Heart right ventricle (tissue), 16 donors: ENCODE data around the gene HYAL3. TPM values are rescaled to one million over a fixed set of nuclear protein-coding genes. Genes with fewer than 3 reads are reported as not detected.

Experiments
- ATAC-seq, 8 donors: fragments of 200-7000 bp; cut with Tn5 transposase; one replicate each; pipeline ENCODE4 v1.9.1; 2020; ENCODE audit warnings: mild to moderate bottlenecking in 8 of 8, moderate library complexity in 8 of 8, moderate number of reproducible peaks in 1 of 8
- DNase-seq, 2 donors: peaks; one replicate each; pipeline ENCODE4 v3.0.0-alpha.2; 2020
- H3K27ac ChIP-seq, 10 donors: fragments of 200-600 bp; sonication (generic) in 2 of 10; one replicate each; pipeline versions ENCODE4 v1.5.0 to v1.8.0; 2020 to 2022; ENCODE audit warnings: mild to moderate bottlenecking in 3 of 10
- H3K27me3 ChIP-seq, 7 donors: fragments of 200-600 bp; one replicate each; pipeline ENCODE4 v1.8.0; 2021 to 2022; ENCODE audit warnings: mild to moderate bottlenecking in 2 of 7
- H3K36me3 ChIP-seq, 9 donors: fragments of 200-600 bp; sonication (generic) in 1 of 9; one replicate each; pipeline versions ENCODE4 v1.5.0 to v1.8.0; 2020 to 2022; ENCODE audit warnings: mild to moderate bottlenecking in 2 of 9
- H3K4me1 ChIP-seq, 9 donors: fragments of 200-600 bp; sonication (generic) in 1 of 9; one replicate each; pipeline versions ENCODE4 v1.5.0 to v1.8.0; 2020 to 2022; ENCODE audit warnings: mild to moderate bottlenecking in 4 of 9
- H3K4me3 ChIP-seq, 10 donors: fragments of 200-600 bp; sonication (generic) in 2 of 10; one replicate each; pipeline versions ENCODE4 v1.5.0 to v1.8.0; 2020 to 2022; ENCODE audit warnings: mild to moderate bottlenecking in 7 of 10, moderate library complexity in 2 of 10
- H3K9me3 ChIP-seq, 11 donors: fragments of 200-600 bp in 10 of 11; sonication (generic) in 2 of 11; one replicate each; pipeline versions ENCODE4 v1.5.0 to v1.8.0; 2013 to 2022; ENCODE audit warnings: mild to moderate bottlenecking in 2 of 11, control low read depth in 1 of 11, moderate library complexity in 1 of 11
- CTCF ChIP-seq, 9 donors: fragments of 200-600 bp; sonication (generic) in 2 of 9; IDR thresholded peaks; one replicate each; pipeline versions ENCODE4 v1.5.0 to v1.8.0; 2021 to 2022; ENCODE audit warnings: antibody characterized with exemption in 9 of 9, mild to moderate bottlenecking in 5 of 9, moderate library complexity in 1 of 9
- WGBS, 2 donors: extraction: QIAGEN DNeasy Blood & Tissue Kit; methylation state at CpG; one replicate each; pipeline ENCODE4 v1.1.7; 2013; ENCODE audit warnings: inconsistent platforms in 1 of 2; 5-methylcytosine and 5-hydroxymethylcytosine counted together
- intact Hi-C, 10 donors: fragments of 100-400 bp; cut with DNase I; formaldehyde crosslinking; loops; one replicate each; pipeline versions ENCODE4 v1.11.1 to v1.14.2; 2022
- polyA plus RNA-seq, 2 donors: library from polyadenylated mRNA; stranded (reverse); fragments of 200-250 nt; gene quantifications; one replicate each; pipeline ENCODE4 v1.2.3, GENCODE V29; 2013
- total RNA-seq, 10 donors: library from RNA; stranded (reverse); fragmentation: NEBNext Ultra II Directional in 3 of 10; extraction: Animal tissue kit (Norgen Biotek cat#: 25700) in 3 of 10; gene quantifications; one replicate each; pipeline versions ENCODE4 v1.2.1 to v1.2.4, GENCODE V29; 2021 to 2023
- donor health status: Arrhythmogenic right ventricular cardiomyopathy.
- donor health status: ischemic (EF 13 %, LVEDD 7.1; RV severe dilation, severe dysfunction).
- donor health status: healthy with polysubstance abuse.
- donor health status: DM: no; HTN: yes; CAD: no.
- donor health status: DM: no; HTN: no; CAD: no.
- donor health status: ischemic (EF 25% LVEDD 6.9; RV normal size, moderate dysfunction).
- donor health status: ischemic (EF 25% LVEDD 5.7; RV mildly dilated, moderate dysfunction).
- donor health status: healthy.
- donor health status: DM: yes; HTN: yes; CAD: no.
- donor health status: Ischemic cardiomyopathy.
- donor health status: ischemic (EF 35%, LVEDD 5.7; RV mildly dilated, moderate dysfunction).
- donor health status: nonischemic (EF 11% LVEDD 7.7; RV severe dilation, severe dysfunction).
- donor health status: DM: yes; HTN: yes; CAD: no.
- donor health status: PGD.
- donor health status: ischemic (EF 29% LVEDD 5.4; RV normal size, mild dysfunction).
- donor health status: nonischemic (EF 23%, LVEDD 6.1; RV moderate dilation, normal function).

Gene HYAL3
- total and polyA plus RNA-seq, 12 donors, result 0.80 to 3.0 (median 2.0) TPM

DNA sequence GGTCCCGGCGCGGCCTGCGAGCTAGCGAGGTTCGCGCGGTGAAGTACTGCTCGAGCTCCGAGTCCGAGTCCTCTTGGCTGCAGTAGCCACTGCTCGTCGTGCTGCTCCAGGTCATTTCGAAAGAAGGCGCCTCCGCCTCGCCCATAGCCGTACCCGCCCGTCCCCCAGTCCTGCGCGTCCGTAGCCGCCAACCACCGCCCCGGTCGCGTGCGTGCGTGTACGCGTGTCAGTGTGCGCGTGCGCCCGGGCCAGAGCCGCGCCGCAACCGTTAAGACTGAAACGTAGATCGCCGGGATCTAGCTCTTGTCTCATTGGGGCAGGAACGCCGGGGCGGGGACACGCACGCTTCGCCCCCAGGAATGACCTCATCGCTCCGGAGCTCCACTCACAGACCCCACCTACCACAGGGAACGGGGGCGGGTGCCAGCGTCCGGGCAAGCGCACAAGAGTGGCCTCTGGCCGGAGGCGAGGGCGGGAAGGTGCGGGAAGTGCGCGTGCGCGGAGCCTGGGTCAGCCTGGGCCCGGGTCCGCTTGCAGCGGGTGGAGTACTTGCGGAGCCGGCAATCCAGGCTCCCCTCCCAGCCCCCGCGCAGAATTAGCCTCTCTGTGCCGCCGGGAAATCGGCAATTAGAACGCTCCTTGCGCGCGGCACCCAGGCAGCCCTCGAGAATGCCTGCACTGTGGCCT is 38.1 kb upstream of the HYAL3 start:
- H3K4me1 ChIP-seq, result peaks cover 15 to 87% (median 76%) of the 10 kb centered on the region in 9 donors
- intact Hi-C loops, result loop anchor here in 1 of 10 donors (5.0 kb wide), 1 partner anchor 35 kb away; the partner anchor contains the start of gene HYAL1
- ATAC-seq, result peak; percentile 83 to 92 (median 86)

DNA sequence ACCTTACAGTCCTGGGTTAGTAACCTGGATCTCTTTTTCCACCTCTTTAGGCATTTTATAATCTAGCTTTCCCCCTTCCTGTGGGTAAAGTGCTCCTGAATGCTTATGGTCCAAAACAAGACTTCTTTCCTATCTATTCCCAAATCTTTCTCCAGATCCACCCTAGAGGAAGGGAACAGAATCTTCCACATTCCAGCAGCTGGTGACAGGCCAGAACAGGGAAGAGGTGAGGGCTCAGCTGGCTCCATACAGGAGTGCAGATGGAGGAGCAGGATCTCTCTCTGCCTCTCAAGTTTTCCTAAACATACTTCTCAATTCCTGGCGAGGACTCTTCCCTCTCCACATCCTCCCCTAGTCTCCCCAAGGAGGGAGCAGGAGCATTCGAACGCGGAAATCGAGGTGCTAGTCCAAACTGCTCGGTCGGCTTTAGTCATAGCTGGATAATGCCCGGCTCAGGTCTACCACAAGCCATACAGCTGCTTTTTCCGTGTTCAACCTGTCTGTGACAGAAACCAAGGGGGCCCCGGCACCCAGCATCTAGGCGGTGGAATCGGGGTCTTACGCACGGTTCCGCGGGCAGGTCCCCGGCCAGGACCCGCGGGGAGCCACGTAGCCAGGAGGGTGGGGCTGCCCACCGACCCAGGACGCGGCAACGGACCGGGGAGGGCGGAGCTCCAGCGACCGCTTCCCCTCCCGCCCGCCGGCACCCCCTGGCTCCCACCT is 37.4 kb upstream of the HYAL3 start:
- 0 to 2% methylated on average over 31 of the region's 31 CpGs for WGBS, 2 donors
- no peak for TF ChIP-seq CTCF (IDR thresholded peaks at IDR 0.05)
- Histone ChIP-seq H3K4me3 (peak overlapping the region; percentile 61 to 99 (median 78)), H3K36me3 (peaks cover 0 to 30% (median 11%) of the 10 kb centered on the region in 9 donors), H3K9me3 (no peaks in the 10 kb centered on the region), H3K27me3 (no peaks in the 10 kb centered on the region), H3K4me1 (peaks cover 15 to 88% (median 79%) of the 10 kb centered on the region in 9 donors), H3K27ac (peak overlapping the region; percentile 88 to 100 (median 97))
- ATAC-seq, result peak in 5 of 8 donors; percentile 1 to 16 (median 4)
- DNase-seq, result no peak
- intact Hi-C loops, result loop anchor here in 1 of 10 donors (5.0 kb wide), 1 partner anchor 34 kb away; the partner anchor contains the start of gene HYAL1

More for the DNA sequence above, 38.1 kb upstream of the HYAL3 start:
- WGBS, 2 donors, result 0% methylated on average over 79 of the region's 79 CpGs
- no peak for TF ChIP-seq CTCF (IDR thresholded peaks at IDR 0.05)
- DNase-seq, result peak; percentile 100
- no peaks in the 10 kb centered on the region for H3K27me3 ChIP-seq
- no peaks in the 10 kb centered on the region for H3K9me3 ChIP-seq
- H3K4me3 ChIP-seq, result peak overlapping the region; percentile 61 to 99 (median 78)
- H3K36me3 ChIP-seq, result peaks cover 0 to 23% (median 4%) of the 10 kb centered on the region in 9 donors
- H3K27ac ChIP-seq, result peak overlapping the region; percentile 88 to 100 (median 97)

GRCh38 chr3:50334339-50335075 is 35.3 kb upstream of the HYAL3 start:
- Histone ChIP-seq H3K27me3 (no peaks in the 10 kb centered on the region), H3K4me3 (peak overlapping the region in 9 of 10 donors; percentile 10 to 99 (median 82)), H3K36me3 (peaks cover 8 to 51% (median 32%) of the 10 kb centered on the region in 9 donors), H3K4me1 (peaks cover 13 to 67% (median 63%) of the 10 kb centered on the region in 9 donors), H3K9me3 (no peaks in the 10 kb centered on the region), H3K27ac (peak overlapping the region; percentile 88 to 100 (median 97))
- DNase-seq (no peak), ATAC-seq (peak in 1 of 8 donors; percentile 1)
- WGBS, 2 donors, result 38 to 48% methylated on average over 5 of the region's 5 CpGs
- intact Hi-C loops, result loop anchor here in 1 of 10 donors (5.0 kb wide), 1 partner anchor 32 kb away; the partner anchor contains the start of gene HYAL1
- TF ChIP-seq CTCF (IDR thresholded peaks at IDR 0.05), result no peak
